HG02798 (cell line): ENCODE data around the gene PARD6B.
"Not testable (repeated sequence)": the region's sequence is repeated elsewhere in the genome, so short reads cannot be mapped to it uniquely, and the experiment has no call there.

Experiments used
- ATAC-seq: cut with Tn5 transposase; IDR thresholded peaks from one replicate; pipeline ENCODE4 v1.9.1; 2021; ENCODE audit warnings: mild to moderate bottlenecking; ENCODE audit not compliant: unreplicated experiment, poor library complexity

The PARD6B gene

GRCh38 chr20:50768991-50769390 lies 37.6 kb downstream of the PARD6B start:
- not testable (repeated sequence) for ATAC-seq

GRCh38 chr20:50769551-50770085 lies 38.2 kb downstream of the PARD6B start:
- not testable (repeated sequence) for ATAC-seq

GRCh38 chr20:50771419-50772080 lies 40.2 kb downstream of the PARD6B start:
- not testable (repeated sequence) for ATAC-seq

GRCh38 chr20:50772420-50773185 lies 41.2 kb downstream of the PARD6B start:
- ATAC-seq = no peak

GRCh38 chr20:50774515-50774914 lies 43.1 kb downstream of the PARD6B start:
- no peak for ATAC-seq

- no peak for ATAC-seq
Observed at GRCh38 chr20:50776122-50776817, 44.9 kb downstream of the PARD6B start.

- no peak for ATAC-seq
Observed at GRCh38 chr20:50777373-50777772, 46.0 kb downstream of the PARD6B start.

- not testable (repeated sequence) for ATAC-seq
Observed at GRCh38 chr20:50778994-50779393, 47.6 kb downstream of the PARD6B start.

- ATAC-seq = no peak
Observed at GRCh38 chr20:50783390-50783789, 52.0 kb downstream of the PARD6B start.

- ATAC-seq = no peak
Observed at GRCh38 chr20:50783903-50784302, 52.5 kb downstream of the PARD6B start.

- ATAC-seq = no peak
Observed at GRCh38 chr20:50784464-50784863, 53.1 kb downstream of the PARD6B start.

- no peak for ATAC-seq
Observed at GRCh38 chr20:50786703-50787102, 55.3 kb downstream of the PARD6B start.

- ATAC-seq = no peak
Observed at GRCh38 chr20:50787181-50787580, 55.8 kb downstream of the PARD6B start.

- no peak for ATAC-seq
Observed at GRCh38 chr20:50788045-50788991, 56.9 kb downstream of the PARD6B start.

GRCh38 chr20:50789968-50790650 lies 58.7 kb downstream of the PARD6B start:
- ATAC-seq = no peak

GRCh38 chr20:50790651-50791277 lies 59.4 kb downstream of the PARD6B start:
- peak; percentile 54 for ATAC-seq

- ATAC-seq = no peak
Observed at GRCh38 chr20:50792708-50793574, 61.6 kb downstream of the PARD6B start.

GRCh38 chr20:50793575-50794016 lies 62.2 kb downstream of the PARD6B start:
- not testable (repeated sequence) for ATAC-seq
